Measurements from ENCODE around the gene PPP2R5C.

Gene PPP2R5C

GRCh38 chr14:101909371-101910096 is 148.0 kb downstream of the PPP2R5C start:
- no peak overlapping the region for H3K4me3 ChIP-seq (replicated peaks; ENCODE audit: low read depth, low read length)
- no peaks in the 10 kb centered on the region for H3K27me3 ChIP-seq (replicated peaks; ENCODE audit: control insufficient read depth, insufficient read depth, low read length)
- DNase-seq (ENCODE audit: extremely low read depth, insufficient read length): no peak
- H3K36me3 ChIP-seq (ENCODE audit: control insufficient read depth, insufficient read depth, low read length): peaks cover 12% of the 10 kb centered on the region
- TF ChIP-seq CTCF (IDR thresholded peaks at IDR 0.05; ENCODE audit: insufficient read depth, low read length, poor library complexity, severe bottlenecking): no peak

- TF ChIP-seq CTCF (IDR thresholded peaks at IDR 0.05; ENCODE audit: insufficient read depth, low read length, poor library complexity, severe bottlenecking): no peak
- Histone ChIP-seq H3K36me3 (ENCODE audit: control insufficient read depth, insufficient read depth, low read length) (peaks cover 9% of the 10 kb centered on the region), H3K27me3 (replicated peaks; ENCODE audit: control insufficient read depth, insufficient read depth, low read length) (no peaks in the 10 kb centered on the region), H3K4me3 (replicated peaks; ENCODE audit: low read depth, low read length) (no peak overlapping the region)
- DNase-seq (ENCODE audit: extremely low read depth, insufficient read length): no peak
These were observed 151.3 kb downstream of the PPP2R5C start for GRCh38 chr14:101912841-101913240.

- no peak for TF ChIP-seq CTCF (IDR thresholded peaks at IDR 0.05; ENCODE audit: insufficient read depth, low read length, poor library complexity, severe bottlenecking)
- Histone ChIP-seq H3K27me3 (replicated peaks; ENCODE audit: control insufficient read depth, insufficient read depth, low read length) (no peaks in the 10 kb centered on the region), H3K36me3 (ENCODE audit: control insufficient read depth, insufficient read depth, low read length) (peaks cover 5% of the 10 kb centered on the region), H3K4me3 (replicated peaks; ENCODE audit: low read depth, low read length) (no peak overlapping the region)
- DNase-seq (ENCODE audit: extremely low read depth, insufficient read length): no peak
These were observed 152.6 kb downstream of the PPP2R5C start for GRCh38 chr14:101914083-101914482.

GRCh38 chr14:101915871-101916815 is 154.6 kb downstream of the PPP2R5C start:
- Histone ChIP-seq H3K4me3 (replicated peaks; ENCODE audit: low read depth, low read length) (no peak overlapping the region), H3K36me3 (ENCODE audit: control insufficient read depth, insufficient read depth, low read length) (peaks cover 5% of the 10 kb centered on the region), H3K27me3 (replicated peaks; ENCODE audit: control insufficient read depth, insufficient read depth, low read length) (no peaks in the 10 kb centered on the region)
- DNase-seq (ENCODE audit: extremely low read depth, insufficient read length): no peak
- no peak for TF ChIP-seq CTCF (IDR thresholded peaks at IDR 0.05; ENCODE audit: insufficient read depth, low read length, poor library complexity, severe bottlenecking)

- TF ChIP-seq CTCF (IDR thresholded peaks at IDR 0.05; ENCODE audit: insufficient read depth, low read length, poor library complexity, severe bottlenecking): no peak
- no peak for DNase-seq (ENCODE audit: extremely low read depth, insufficient read length)
- no peak overlapping the region for H3K4me3 ChIP-seq (replicated peaks; ENCODE audit: low read depth, low read length)
- peaks cover 4% of the 10 kb centered on the region for H3K36me3 ChIP-seq (ENCODE audit: control insufficient read depth, insufficient read depth, low read length)
- H3K27me3 ChIP-seq (replicated peaks; ENCODE audit: control insufficient read depth, insufficient read depth, low read length): no peaks in the 10 kb centered on the region
These were observed 155.4 kb downstream of the PPP2R5C start for GRCh38 chr14:101916816-101917412.
